Stimulated activated CD4-positive, alpha-beta T cell treated with anti-CD3 and anti-CD28 coated beads, Interleukin-15, amount 100 ng/mL, for 48 hours (primary cell): Measurements from ENCODE around the gene GHITM.
"Not testable (repeated sequence)": the region's sequence is repeated elsewhere in the genome, so short reads cannot be mapped to it uniquely, and the experiment has no call there.

ENCODE experiments used
- DNase-seq, 2 donors: peaks; one replicate each; pipeline ENCODE4 v3.0.0-alpha.2; 2020; ENCODE audit warnings: low read depth in 2 of 2

GHITM gene

GRCh38 chr10:84147347-84147746 is 8.0 kb downstream of the GHITM start:
- no peak for DNase-seq

- not testable (repeated sequence) for DNase-seq
Observed at GRCh38 chr10:84148006-84148597, 8.8 kb downstream of the GHITM start.

- no peak for DNase-seq
Observed at GRCh38 chr10:84149854-84150253, 10.5 kb downstream of the GHITM start.

- DNase-seq: no peak
Observed at GRCh38 chr10:84152769-84153168, 13.5 kb downstream of the GHITM start.

- DNase-seq: no peak
Observed at GRCh38 chr10:84155521-84155920, 16.2 kb downstream of the GHITM start.

- no peak for DNase-seq
Observed at GRCh38 chr10:84156009-84156408, 16.7 kb downstream of the GHITM start.

GRCh38 chr10:84156768-84157167 is 17.5 kb downstream of the GHITM start:
- DNase-seq: peak; percentile 21 to 47

GRCh38 chr10:84158061-84158460 is 18.8 kb downstream of the GHITM start:
- no peak for DNase-seq

- no peak for DNase-seq
Observed at GRCh38 chr10:84158550-84158949, 19.2 kb downstream of the GHITM start.

- no peak for DNase-seq
Observed at GRCh38 chr10:84159076-84159685, 19.9 kb downstream of the GHITM start.

GRCh38 chr10:84160663-84161362 is 21.5 kb downstream of the GHITM start:
- no peak for DNase-seq

GRCh38 chr10:84163996-84164395 is 24.7 kb downstream of the GHITM start:
- DNase-seq: no peak

GRCh38 chr10:84164442-84164841 is 25.1 kb downstream of the GHITM start:
- no peak for DNase-seq

- DNase-seq: no peak
Observed at GRCh38 chr10:84166620-84167288, 27.4 kb downstream of the GHITM start.

GRCh38 chr10:84167289-84167653 is 28.0 kb downstream of the GHITM start:
- DNase-seq: not testable (repeated sequence)

GRCh38 chr10:84168382-84168781 is 29.1 kb downstream of the GHITM start:
- not testable (repeated sequence) for DNase-seq

- not testable (repeated sequence) for DNase-seq
Observed at GRCh38 chr10:84171237-84171636, 31.9 kb downstream of the GHITM start.

GRCh38 chr10:84171700-84172466 is 32.6 kb downstream of the GHITM start:
- DNase-seq: not testable (repeated sequence)

GRCh38 chr10:84172467-84173356 is 33.4 kb downstream of the GHITM start:
- no peak for DNase-seq

GRCh38 chr10:84173501-84173929 is 34.2 kb downstream of the GHITM start, which contains the start of gene GPR15LG:
TSS of gene GPR15LG (plus strand) at chr10:84173801. CDS start at chr10:84173852, 51 bp downstream.
- no peak for DNase-seq

- DNase-seq: no peak
Observed at GRCh38 chr10:84175436-84175835, 36.1 kb downstream of the GHITM start.
